ENCODE data around the gene TKT.
"Not testable (repeated sequence)": the region's sequence is repeated elsewhere in the genome, so short reads cannot be mapped to it uniquely, and the experiment has no call there.

The TKT gene

DNA sequence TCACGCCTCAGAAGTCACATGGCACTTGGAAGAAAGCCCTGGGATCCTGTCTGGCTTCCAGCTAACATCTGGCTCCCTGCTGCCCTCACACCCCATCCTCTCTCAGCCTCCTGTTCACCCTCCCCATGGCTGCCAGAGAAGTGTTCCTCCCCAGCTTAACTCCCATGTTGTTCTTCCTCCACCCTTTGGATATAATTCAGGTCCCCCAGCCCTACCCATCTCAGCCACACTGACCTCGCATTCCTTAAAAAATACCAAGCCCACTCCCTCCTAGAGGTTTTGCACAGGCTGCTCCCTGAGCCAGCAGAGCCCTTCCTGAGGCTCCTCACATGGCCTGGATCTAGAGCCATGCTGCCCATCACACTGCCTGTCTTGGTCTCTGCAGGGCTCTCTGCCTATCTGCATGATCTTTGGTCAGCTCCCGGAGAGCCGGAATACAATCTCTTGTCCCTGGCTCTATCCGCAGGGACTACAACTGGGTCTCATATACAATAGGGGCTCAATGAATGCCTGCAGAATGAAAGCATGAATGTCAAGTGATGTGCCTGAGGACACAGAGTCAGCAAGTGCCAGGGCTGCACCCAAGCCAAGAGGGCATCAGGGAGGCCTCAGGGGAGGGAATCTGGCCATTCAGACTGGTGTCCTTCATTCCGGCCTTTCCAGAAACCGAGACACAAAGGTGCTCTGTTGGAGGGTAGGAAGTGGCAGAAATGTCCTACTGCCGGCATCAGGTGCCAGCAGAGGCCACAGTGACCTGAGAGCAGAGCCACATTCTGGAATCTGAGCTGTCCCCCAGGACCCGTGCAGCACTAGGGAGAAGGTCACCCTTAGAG, 3.8 kb upstream of the TKT start:
- no peak for DNase-seq

DNA sequence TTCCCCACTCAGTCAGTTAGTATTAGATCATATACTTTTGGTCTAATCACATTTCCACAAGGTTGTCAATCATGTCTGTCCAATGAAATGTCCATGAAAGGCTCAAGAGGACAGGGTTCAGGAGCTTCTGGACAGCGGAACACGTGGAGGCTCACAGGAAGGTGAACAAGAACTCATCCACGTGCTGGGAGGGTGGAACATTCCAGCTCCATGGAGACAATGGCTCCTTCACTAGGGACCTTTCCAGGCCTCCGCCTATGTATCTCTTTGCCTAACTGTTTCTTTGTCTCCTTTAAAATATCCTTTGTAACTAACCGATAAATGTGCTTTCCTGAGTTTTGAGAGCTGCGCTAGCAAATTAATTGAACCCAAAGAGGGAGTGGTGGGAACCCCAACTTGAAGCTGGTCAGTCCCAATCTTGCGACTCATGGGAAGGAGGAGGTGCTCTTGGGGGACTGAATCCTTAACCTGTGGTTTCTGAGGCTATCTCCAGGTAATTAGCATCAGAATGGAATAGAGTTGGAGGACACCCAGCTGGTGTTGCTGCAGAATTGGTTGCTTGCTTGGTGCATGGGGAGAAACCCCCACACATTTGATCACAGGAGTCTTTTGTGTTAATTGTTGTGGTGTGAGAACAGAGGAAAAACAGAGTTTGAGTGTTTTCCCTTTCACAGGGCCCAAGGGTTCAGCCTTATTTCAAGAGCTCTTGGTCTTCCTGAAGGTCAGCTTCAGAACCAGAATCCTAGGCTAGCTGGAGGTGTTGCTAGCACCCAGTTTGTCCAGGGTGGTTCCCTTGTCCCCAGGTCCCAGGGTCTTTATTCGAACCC, 3.0 kb upstream of the TKT start:
- no peak for DNase-seq

DNA sequence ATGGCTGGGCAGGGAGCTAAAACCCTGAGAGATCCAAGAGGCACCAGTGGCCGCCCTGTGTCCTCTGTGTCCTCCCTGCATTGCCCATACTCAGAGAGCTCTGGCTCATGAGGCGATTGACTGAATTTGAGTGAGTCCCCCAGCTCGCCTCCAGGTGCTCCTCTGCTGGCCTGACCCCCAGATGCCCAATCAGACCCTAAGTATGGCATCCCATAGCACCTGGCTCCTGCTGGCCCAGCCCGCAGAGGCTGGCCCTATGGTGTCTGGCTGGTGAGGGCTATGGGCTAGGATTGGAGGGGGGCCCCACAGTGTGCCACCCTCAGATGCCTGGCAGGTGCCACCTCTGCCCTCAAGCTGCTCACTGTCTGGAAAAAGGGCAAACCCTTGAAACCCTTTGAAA, 1.6 kb upstream of the TKT start:
- no peak for DNase-seq

DNA sequence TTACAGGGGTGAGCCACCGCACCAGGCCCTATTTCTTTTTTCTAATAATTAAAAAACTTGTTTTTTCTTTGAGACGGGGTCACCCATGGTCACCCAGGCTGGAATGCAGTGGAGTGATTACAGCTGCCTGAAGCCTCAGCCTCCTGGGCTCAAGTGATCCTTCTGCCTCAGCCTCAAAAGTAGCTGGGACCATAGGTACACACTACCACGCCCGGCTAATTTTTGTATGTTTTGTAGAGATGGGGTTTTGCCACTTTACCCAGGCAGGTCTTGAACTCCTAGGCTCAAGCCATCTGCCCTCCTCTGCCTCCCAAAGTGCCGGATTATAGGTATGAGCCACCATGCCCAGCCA, 858 bp upstream of the TKT start:
- DNase-seq = no peak

- peak; percentile 26 to 36 for DNase-seq
Measured at GRCh38 chr3:53255423-53255774, 423 bp downstream of the TKT start.

DNA sequence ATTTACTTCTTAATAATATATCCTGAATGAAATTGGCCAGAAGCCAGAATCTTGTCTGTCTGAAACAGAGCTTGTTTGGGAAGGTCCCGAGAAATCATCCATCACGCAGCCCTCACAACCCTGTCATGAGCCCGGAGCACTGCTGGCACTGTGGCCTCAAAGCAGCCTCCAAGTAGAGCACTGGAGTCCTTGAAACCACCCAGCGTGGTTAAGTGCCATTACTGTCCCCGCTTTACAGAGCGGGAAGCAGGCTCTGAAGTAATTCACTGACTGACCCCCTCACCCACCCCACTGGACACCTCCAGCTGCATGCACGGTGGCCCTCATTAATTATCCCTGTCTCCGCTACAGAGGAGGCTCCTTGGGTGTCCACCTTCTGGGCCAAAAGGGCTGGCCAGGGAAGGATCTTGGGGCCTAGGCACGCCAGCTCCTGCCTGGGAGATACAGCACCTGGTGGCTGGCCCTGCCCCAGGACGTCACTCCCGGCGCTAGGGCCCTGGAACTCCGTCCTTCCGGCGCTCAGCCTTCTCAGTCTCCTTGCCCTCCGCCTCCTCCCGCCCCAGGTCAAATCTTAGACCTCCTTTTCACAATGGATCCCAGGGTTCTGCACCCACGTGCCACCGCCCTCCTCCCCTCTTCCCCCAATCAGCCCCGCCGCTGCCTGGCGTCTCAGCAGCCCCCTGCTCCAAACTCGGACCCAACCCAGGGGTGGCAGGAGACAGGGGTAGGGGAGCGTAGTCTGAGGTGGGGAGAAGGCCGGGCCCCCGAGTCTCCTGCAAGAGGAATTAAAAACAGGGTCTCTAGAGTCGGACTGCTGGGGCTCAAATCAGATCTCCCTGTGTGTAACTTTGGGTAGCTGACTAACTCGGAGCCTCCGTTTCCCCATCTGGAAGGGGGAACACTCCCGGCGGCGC, 1.1 kb downstream of the TKT start:
- DNase-seq = peak; percentile 23 to 25

GRCh38 chr3:53253707-53254508, 1.9 kb downstream of the TKT start:
- no peak for DNase-seq

- DNase-seq = not testable (repeated sequence)
Measured at GRCh38 chr3:53252947-53253322, 2.9 kb downstream of the TKT start.

DNA sequence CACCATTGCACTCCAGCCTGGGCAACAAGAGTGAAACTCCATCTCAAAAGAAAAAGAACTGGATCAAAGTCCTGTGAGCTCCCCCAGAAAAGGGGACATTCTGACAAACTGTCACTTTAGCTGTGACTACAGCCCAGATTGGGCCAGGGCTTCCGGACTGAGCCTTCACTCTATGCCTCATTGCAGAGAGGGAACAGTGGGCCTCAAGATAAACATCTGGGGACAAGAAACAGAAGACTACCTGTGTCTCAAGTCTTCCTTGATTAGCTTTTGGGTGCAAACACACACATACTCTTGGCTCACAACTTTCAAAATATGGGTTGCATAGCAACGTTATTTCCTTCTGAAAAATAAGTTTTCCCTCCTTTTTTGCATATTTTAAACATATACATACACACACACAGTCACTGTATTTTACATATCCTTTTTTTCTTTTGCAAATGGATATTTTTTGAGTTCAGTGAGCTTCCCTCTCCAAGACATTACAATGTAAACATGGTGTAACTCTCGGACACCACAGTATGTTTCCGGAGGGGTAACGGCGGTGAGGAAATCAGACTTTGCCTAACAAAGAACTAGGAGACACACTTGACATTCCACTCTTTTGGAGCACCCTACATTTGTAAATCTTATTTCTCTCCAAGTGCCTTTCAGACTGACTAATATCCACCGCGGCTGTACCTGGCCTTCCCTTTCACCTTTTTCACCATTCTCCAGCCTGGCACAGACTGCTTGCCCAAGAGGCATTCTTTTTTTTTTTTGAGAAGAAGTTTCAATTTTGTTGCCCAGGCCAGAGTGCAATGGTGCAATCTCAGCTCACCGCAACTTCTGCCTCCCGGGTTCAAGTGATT, 3.5 kb downstream of the TKT start:
- DNase-seq = no peak

DNA sequence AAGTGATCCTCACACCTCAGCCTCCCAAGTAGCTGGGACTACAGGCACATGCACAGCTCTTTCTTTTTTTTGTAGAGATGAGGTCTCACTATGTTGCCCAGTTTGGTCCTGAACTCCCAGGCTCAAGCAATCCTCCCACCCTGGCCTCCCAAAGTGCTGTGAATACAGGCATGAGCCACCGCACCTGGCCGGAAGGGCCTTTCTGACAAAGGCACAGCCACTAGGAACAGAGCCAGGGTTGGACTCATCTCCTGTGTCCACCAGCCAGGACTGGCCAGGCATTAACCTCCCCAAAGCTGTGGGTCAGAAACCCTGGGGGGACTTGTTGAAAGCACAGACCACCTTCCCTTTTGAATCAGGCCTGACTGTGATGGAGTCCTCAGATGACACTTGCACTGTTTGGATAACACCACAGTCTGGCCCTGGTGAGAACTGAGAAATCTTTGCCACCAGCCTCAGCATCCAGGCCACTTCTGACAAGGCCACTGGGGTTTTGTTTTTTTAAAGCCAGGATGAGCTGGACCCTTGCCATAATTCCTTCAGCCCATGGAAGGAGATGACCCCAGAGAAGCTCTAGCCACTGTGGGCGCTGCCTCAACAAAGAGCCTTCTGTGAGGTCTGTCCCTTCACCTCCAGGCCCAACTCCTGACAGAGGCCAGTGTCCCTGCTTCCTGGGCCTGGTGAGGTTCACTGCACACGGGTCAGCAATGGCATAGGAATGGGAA, 4.8 kb downstream of the TKT start:
- DNase-seq = no peak

DNA sequence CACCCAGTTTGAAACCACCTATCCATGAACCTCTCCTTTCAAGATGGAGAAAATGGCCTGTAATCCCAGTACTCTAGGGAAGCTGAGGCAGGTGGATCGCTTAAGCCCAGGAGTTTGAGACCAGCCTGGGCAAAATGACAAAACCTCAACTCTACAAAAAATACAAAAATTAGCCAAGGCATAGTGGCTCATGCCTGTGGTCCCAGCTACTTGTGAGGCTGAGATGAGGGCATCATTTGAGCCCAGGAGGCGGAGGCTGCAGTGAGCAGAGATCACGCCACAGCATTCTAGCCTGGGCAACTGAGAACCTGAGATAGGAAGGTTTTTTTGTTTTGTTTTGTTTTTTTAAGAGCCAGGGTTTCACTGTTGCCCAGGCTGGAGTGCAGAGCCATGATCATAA, 5.4 kb downstream of the TKT start:
- no peak for DNase-seq

DNA sequence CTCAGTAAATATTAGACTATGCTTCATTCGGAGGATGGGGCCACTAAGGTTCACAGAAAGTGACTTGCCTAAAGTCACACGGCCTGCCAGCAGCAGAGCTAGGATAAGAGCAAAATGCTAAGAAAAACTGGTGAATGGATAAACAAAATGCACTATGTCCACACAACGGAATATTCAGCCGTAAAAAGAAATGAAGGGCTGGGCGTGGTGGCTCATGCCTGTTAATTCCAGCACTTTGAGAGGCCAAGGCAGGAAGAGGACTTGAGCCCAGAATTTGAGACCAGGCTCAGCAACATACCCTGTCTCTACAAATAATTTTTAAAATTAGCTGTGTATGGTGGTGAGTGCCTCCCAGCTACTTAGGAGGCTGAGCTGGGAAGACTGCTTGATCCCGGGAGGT, 7.7 kb downstream of the TKT start:
- DNase-seq = no peak

DNA sequence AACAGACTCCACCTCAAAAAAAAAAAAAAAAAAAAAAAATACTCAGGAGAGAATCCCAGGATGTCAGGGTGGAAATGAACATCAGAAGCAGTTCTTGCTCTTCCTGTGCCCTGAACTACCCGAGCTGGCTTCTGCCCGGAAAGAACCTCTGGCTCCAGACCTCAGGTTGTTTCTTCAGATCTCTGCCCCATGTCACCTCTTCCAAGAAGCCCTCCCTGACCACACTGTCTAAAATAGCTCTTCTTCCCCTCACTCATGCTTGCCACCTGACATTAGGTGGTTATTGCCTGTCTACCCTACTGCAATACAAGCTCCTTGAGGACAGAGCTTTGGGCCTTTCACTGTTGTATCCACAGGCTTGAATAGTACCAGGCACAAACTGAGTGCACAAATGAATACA, 8.2 kb downstream of the TKT start:
- no peak for DNase-seq

DNA sequence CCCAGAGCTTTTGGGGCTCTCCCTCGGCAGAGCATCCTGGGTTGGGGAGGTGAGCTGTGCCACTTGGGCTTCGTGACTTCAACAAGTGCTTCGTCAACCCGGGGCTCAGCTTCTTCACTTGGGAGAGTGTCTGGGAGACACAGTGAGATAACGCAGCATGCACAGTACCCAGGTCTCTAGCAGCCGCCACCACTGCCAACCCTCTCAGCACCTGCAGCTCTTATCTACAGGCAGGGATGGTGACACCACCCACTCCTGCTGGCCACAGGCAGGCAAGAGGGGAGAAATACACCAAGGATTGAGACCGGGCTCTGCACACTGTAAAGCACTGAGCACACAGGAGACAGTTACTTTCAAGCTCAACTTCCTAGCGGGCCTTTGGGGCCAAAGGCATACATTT, 11.6 kb downstream of the TKT start:
- DNase-seq = no peak

- no peak for DNase-seq
Measured at GRCh38 chr3:53243785-53244184, 12.0 kb downstream of the TKT start.

- no peak for DNase-seq
Measured at GRCh38 chr3:53243165-53243564, 12.7 kb downstream of the TKT start.

GRCh38 chr3:53242642-53243041, 13.2 kb downstream of the TKT start:
- DNase-seq = no peak

DNA sequence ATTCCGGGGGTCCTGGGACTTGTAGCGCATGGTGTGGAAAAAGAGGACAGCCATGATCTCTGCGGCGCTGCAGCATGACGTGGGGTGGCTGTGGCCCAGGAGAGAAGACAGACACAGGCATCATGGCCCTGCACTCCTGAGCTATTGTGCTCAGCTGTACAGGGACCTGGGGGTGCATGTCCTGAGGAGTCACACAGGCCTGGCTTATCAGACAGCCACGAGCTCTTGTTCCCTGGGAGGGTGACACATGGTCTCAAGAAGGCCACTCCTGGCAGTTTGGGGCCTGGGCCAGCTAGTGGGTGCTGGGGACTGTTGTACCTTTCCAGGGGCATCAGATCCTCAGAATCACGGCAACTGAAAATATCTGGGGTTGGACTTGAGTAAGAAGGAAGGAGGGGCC, 13.7 kb downstream of the TKT start:
- no peak for DNase-seq

- no peak for DNase-seq
Measured at GRCh38 chr3:53240989-53241972, 14.5 kb downstream of the TKT start.

GRCh38 chr3:53239800-53240199, 16.0 kb downstream of the TKT start:
- DNase-seq = no peak

All from activated CD4-positive, alpha-beta T cell treated with anti-CD3 and anti-CD28 coated beads, Interleukin-2, amount 50 U/mL, for 4 hours (primary cell).